ENCODE data around the gene TBX1. TPM values are rescaled to one million over a fixed set of nuclear protein-coding genes. Genes with fewer than 3 reads are reported as not detected.

Gene TBX1
- total RNA-seq, 3 donors from 2014 or later (not counting 1 experiment from before 2014, with no cell fraction given), result 2.0 to 4.6 (median 3.2) TPM

GRCh38 chr22:19718456-19719049 is 42.0 kb upstream of the TBX1 start:
- WGBS (ENCODE audit: insufficient coverage), result under 1% methylated on average over 70 of the region's 70 CpGs

GRCh38 chr22:19719050-19719482 is 41.5 kb upstream of the TBX1 start:
- ATAC-seq (no peak), DNase-seq (no peak)
- Histone ChIP-seq H3K9me3 (ENCODE audit: control insufficient read depth, insufficient read depth, low read length) (no peaks in the 10 kb centered on the region), H3K4me1 (ENCODE audit: control insufficient read depth, insufficient read depth, low read length) (peaks cover 25% of the 10 kb centered on the region), H3K27ac (ENCODE audit: low read length) (no peak overlapping the region), H3K27me3 (ENCODE audit: control insufficient read depth, insufficient read depth, low read length) (peaks cover 29% of the 10 kb centered on the region), H3K4me3 (ENCODE audit: low read length) (no peak overlapping the region), H3K36me3 (ENCODE audit: control insufficient read depth, insufficient read depth, low read length) (no peaks in the 10 kb centered on the region)
- intact Hi-C loops (cut with micrococcal nuclease), result loop anchor here (5.0 kb wide), 1 partner anchor 42 kb away; no protein-coding TSS in a partner anchor
- Mint-ChIP-seq H3K27ac (no peak overlapping the region), H3K27me3 (ENCODE audit: low read depth in 2 of 2) (peaks cover 21 to 34% of the 10 kb centered on the region in 2 donors), H3K4me3 (peak overlapping the region; percentile 78), H3K36me3 (no peaks in the 10 kb centered on the region), H3K9me3 (no peaks in the 10 kb centered on the region), H3K4me1 (peaks cover 0 to 18% of the 10 kb centered on the region in 2 donors)
- TF ChIP-seq CTCF (IDR thresholded peaks at IDR 0.05), result no peak
- WGBS (ENCODE audit: insufficient coverage), result 8% methylated on average over 31 of the region's 31 CpGs

More at GRCh38 chr22:19718456-19719049, 42.0 kb upstream of the TBX1 start:
- Histone ChIP-seq H3K27me3 (ENCODE audit: control insufficient read depth, insufficient read depth, low read length) (peaks cover 32% of the 10 kb centered on the region), H3K36me3 (ENCODE audit: control insufficient read depth, insufficient read depth, low read length) (no peaks in the 10 kb centered on the region), H3K9me3 (ENCODE audit: control insufficient read depth, insufficient read depth, low read length) (no peaks in the 10 kb centered on the region), H3K4me3 (ENCODE audit: low read length) (peak overlapping the region; percentile 18), H3K4me1 (ENCODE audit: control insufficient read depth, insufficient read depth, low read length) (peaks cover 24% of the 10 kb centered on the region), H3K27ac (ENCODE audit: low read length) (no peak overlapping the region)
- peaks cover 0 to 17% of the 10 kb centered on the region in 2 donors for H3K4me1 Mint-ChIP-seq
- H3K27ac Mint-ChIP-seq, result no peak overlapping the region
- intact Hi-C loops (cut with micrococcal nuclease), result loop anchor here (5.0 kb wide), 1 partner anchor 41 kb away; no protein-coding TSS in a partner anchor
- peaks cover 21 to 38% of the 10 kb centered on the region in 2 donors for H3K27me3 Mint-ChIP-seq (ENCODE audit: low read depth in 2 of 2)
- no peaks in the 10 kb centered on the region for H3K36me3 Mint-ChIP-seq
- DNase-seq (no peak), ATAC-seq (no peak)
- H3K9me3 Mint-ChIP-seq, result no peaks in the 10 kb centered on the region
- H3K4me3 Mint-ChIP-seq, result peak overlapping the region; percentile 75
- no peak for TF ChIP-seq CTCF (IDR thresholded peaks at IDR 0.05)

GRCh38 chr22:19719488-19720021 is 41.0 kb upstream of the TBX1 start:
- no peak for ATAC-seq
- no peak overlapping the region for H3K27ac Mint-ChIP-seq

More at GRCh38 chr22:19719488-19720021, 41.0 kb upstream of the TBX1 start:
- Histone ChIP-seq H3K27ac (ENCODE audit: low read length) (no peak overlapping the region), H3K36me3 (ENCODE audit: control insufficient read depth, insufficient read depth, low read length) (no peaks in the 10 kb centered on the region), H3K4me3 (ENCODE audit: low read length) (no peak overlapping the region), H3K9me3 (ENCODE audit: control insufficient read depth, insufficient read depth, low read length) (no peaks in the 10 kb centered on the region), H3K27me3 (ENCODE audit: control insufficient read depth, insufficient read depth, low read length) (peaks cover 31% of the 10 kb centered on the region), H3K4me1 (ENCODE audit: control insufficient read depth, insufficient read depth, low read length) (peaks cover 28% of the 10 kb centered on the region)
- TF ChIP-seq CTCF (IDR thresholded peaks at IDR 0.05), result no peak
- WGBS (ENCODE audit: insufficient coverage), result 89% methylated on average over 12 of the region's 12 CpGs
- H3K4me1 Mint-ChIP-seq, result peaks cover 0 to 18% of the 10 kb centered on the region in 2 donors
- no peaks in the 10 kb centered on the region for H3K9me3 Mint-ChIP-seq
- intact Hi-C loops (cut with micrococcal nuclease), result loop anchor here (5.0 kb wide), 1 partner anchor 42 kb away; no protein-coding TSS in a partner anchor
- H3K36me3 Mint-ChIP-seq, result no peaks in the 10 kb centered on the region
- peak overlapping the region; percentile 78 for H3K4me3 Mint-ChIP-seq
- no peak for DNase-seq
- H3K27me3 Mint-ChIP-seq (ENCODE audit: low read depth in 2 of 2), result peaks cover 21 to 34% of the 10 kb centered on the region in 2 donors
